IMR-90 (cell line): Measurements from ENCODE around the gene PMP22. TPM values are rescaled to one million over a fixed set of nuclear protein-coding genes. Genes with fewer than 3 reads are reported as not detected.
"Not testable (repeated sequence)": the region's sequence is repeated elsewhere in the genome, so short reads cannot be mapped to it uniquely, and the experiment has no call there.

Source experiments
- ATAC-seq: fragments of 200-7000 bp; cut with Tn5 transposase; 2 replicates; pipeline ENCODE4 v1.9.1; 2020; ENCODE audit warnings: low read depth, mild to moderate bottlenecking, moderate library complexity
- BruUV-seq: library from RNA; stranded (reverse); fragments of 400-500 nt; replicated peaks from 2 replicates; lab custom pipeline; 2021; lab: Mats Ljungman, UMichigan
- CTCF ChIA-PET: fragments of 300-600 bp; formaldehyde crosslinking; extraction: SDS; loops from one replicate; lab custom pipeline; 2021; ENCODE audit warnings: antibody characterized with exemption; lab: Yijun Ruan, JAX
- POLR2A ChIA-PET: fragments of 300-600 bp; sonication (Branson Sonifier 250); formaldehyde crosslinking; loops from one replicate; lab custom pipeline; 2022; ENCODE audit warnings: antibody characterized with exemption; ENCODE audit not compliant: unreplicated experiment; lab: Charles Lee
- DNase-seq: peaks from one replicate; pipeline ENCODE4 v3.0.0; 2013
- H2AFZ ChIP-seq: replicated peaks from 2 replicates; pipeline ENCODE3; 2013; ENCODE audit warnings: low read length, mild to moderate bottlenecking; ENCODE audit not compliant: poor library complexity
- H2AK5ac ChIP-seq: 2 replicates; pipeline ENCODE4 v1.6.1; 2013; ENCODE audit warnings: low read depth, low read length, inconsistent platforms
- H2AK9ac ChIP-seq: replicated peaks from 2 replicates; pipeline ENCODE3; 2013; ENCODE audit warnings: mild to moderate bottlenecking, low read depth, low read length, moderate library complexity; ENCODE audit not compliant: poor library complexity
- H2BK120ac ChIP-seq: 2 replicates; pipeline ENCODE4 v1.6.1; 2013; ENCODE audit warnings: low read depth, low read length, inconsistent platforms
- H2BK15ac ChIP-seq: 3 replicates; pipeline ENCODE4 v1.6.1; 2013; ENCODE audit warnings: low read depth, low read length, inconsistent platforms
- H2BK20ac ChIP-seq: 2 replicates; pipeline ENCODE4 v1.6.1; 2013; ENCODE audit warnings: low read depth, mild to moderate bottlenecking, inconsistent platforms, low read length, moderate library complexity
- H2BK5ac ChIP-seq: 2 replicates; pipeline ENCODE4 v1.6.1; 2013; ENCODE audit warnings: mild to moderate bottlenecking, low read depth, low read length, inconsistent platforms; ENCODE audit not compliant: poor library complexity, severe bottlenecking
- H3K14ac ChIP-seq: replicated peaks from 2 replicates; pipeline ENCODE4 v1.6.1; 2013; ENCODE audit warnings: low read depth, low read length, inconsistent platforms
- H3K18ac ChIP-seq: 2 replicates; pipeline ENCODE4 v1.6.1; 2013; ENCODE audit warnings: low read depth, low read length, control low read depth
- H3K23ac ChIP-seq: 2 replicates; pipeline ENCODE4 v1.6.1; 2013; ENCODE audit warnings: low read depth, low read length, inconsistent platforms
- H3K27ac ChIP-seq: 2 replicates; pipeline ENCODE4 v1.5.1; 2013; ENCODE audit warnings: mild to moderate bottlenecking, control low read depth, low read length; ENCODE audit not compliant: insufficient read depth
- H3K27me3 ChIP-seq: 2 replicates; pipeline ENCODE4 v1.6.1; 2013; ENCODE audit warnings: low read length; ENCODE audit not compliant: control insufficient read depth, insufficient read depth
- H3K36me3 ChIP-seq: 2 replicates; pipeline ENCODE4 v1.6.1; 2013; ENCODE audit warnings: low read length, mixed read lengths; ENCODE audit not compliant: control insufficient read depth, insufficient read depth
- H3K4ac ChIP-seq: 2 replicates; pipeline ENCODE4 v1.6.1; 2013; ENCODE audit warnings: low read depth, low read length, inconsistent platforms
- H3K4me1 ChIP-seq: 2 replicates; pipeline ENCODE4 v1.6.1; 2013; ENCODE audit warnings: low read length, mixed read lengths; ENCODE audit not compliant: control insufficient read depth, insufficient read depth
- H3K4me2 ChIP-seq: 2 replicates; pipeline ENCODE4 v1.6.1; 2013; ENCODE audit warnings: low read depth, mild to moderate bottlenecking, control low read depth, low read length, moderate library complexity
- H3K4me3 ChIP-seq: 2 replicates; pipeline ENCODE4 v1.5.1; 2013; ENCODE audit warnings: low read depth, mild to moderate bottlenecking, control low read depth, low read length, moderate library complexity; ENCODE audit not compliant: insufficient read depth
- H3K56ac ChIP-seq: 2 replicates; pipeline ENCODE4 v1.6.1; 2013; ENCODE audit warnings: low read length, inconsistent platforms; ENCODE audit not compliant: insufficient read depth; ENCODE audit errors: extremely low read depth
- H3K79me1 ChIP-seq, 2 experiments: 2 replicates each; pipeline ENCODE4 v1.6.1; 2013; ENCODE audit warnings: low read length in 2 of 2, inconsistent platforms in 1 of 2, low read depth in 1 of 2
- H3K9ac ChIP-seq: 2 replicates; pipeline ENCODE4 v1.6.1; 2013; ENCODE audit warnings: low read depth, low read length, control low read depth
- H3K9me1 ChIP-seq: 2 replicates; pipeline ENCODE4 v1.6.1; 2013; ENCODE audit warnings: low read length, inconsistent platforms; ENCODE audit not compliant: insufficient read depth
- H3K9me3 ChIP-seq: 2 replicates; pipeline ENCODE4 v1.6.1; 2013; ENCODE audit warnings: low read length; ENCODE audit not compliant: control insufficient read depth, insufficient read depth
- H4K20me1 ChIP-seq: 2 replicates; pipeline ENCODE4 v1.6.1; 2013; ENCODE audit warnings: low read length, inconsistent platforms; ENCODE audit not compliant: insufficient read depth
- H4K5ac ChIP-seq: 2 replicates; pipeline ENCODE4 v1.6.1; 2013; ENCODE audit warnings: mild to moderate bottlenecking, low read depth, low read length, control low read depth
- H4K8ac ChIP-seq, 2 experiments: 2 replicates each; pipeline ENCODE4 v1.6.1; 2013; ENCODE audit warnings: low read depth in 2 of 2, low read length in 2 of 2, control low read depth in 1 of 2, inconsistent platforms in 1 of 2
- H4K91ac ChIP-seq: 2 replicates; pipeline ENCODE4 v1.6.1; 2013; ENCODE audit warnings: low read depth, low read length, inconsistent platforms; ENCODE audit not compliant: insufficient read depth
- WGBS, 2 experiments: methylation state at CpG; one replicate each; pipeline versions ENCODE4 v1.1.5 to v1.1.7; 2013; ENCODE audit warnings: missing lambda C conversion rate in 2 of 2; ENCODE audit not compliant: insufficient read length in 1 of 2; ENCODE audit errors: extremely low coverage in 2 of 2; 5-methylcytosine and 5-hydroxymethylcytosine counted together
- dilution Hi-C: fragments of 300-500 bp; cut with HindIII; formaldehyde crosslinking; loops from one replicate; pipeline ENCODE4 v1.14.3; 2018; ENCODE audit warnings: low sequenced_read_pairs; ENCODE audit not compliant: unreplicated experiment
- in situ Hi-C: fragments of 300-500 bp; cut with MboI; formaldehyde crosslinking; loops from 3 replicates; pipeline ENCODE4 v1.14.3; 2019; ENCODE audit warnings: low sequenced_read_pairs, inconsistent platforms, mixed read lengths
- intact Hi-C: fragments of 100-400 bp; cut with micrococcal nuclease; formaldehyde crosslinking; loops from 2 replicates; pipeline ENCODE4 v1.10.0; 2022
- polyA plus RNA-seq, 3 experiments: library from polyadenylated mRNA; depleted of rRNA; stranded (reverse); fragments of >200 nt; gene quantifications; 2 replicates each; pipeline ENCODE4 v1.2.3, GENCODE V29; 2012; ENCODE audit warnings: low replicate concordance in 1 of 3
- total RNA-seq: library from RNA; depleted of rRNA; stranded (reverse); fragments of >200 nt; gene quantifications from 2 replicates; pipeline ENCODE4 v1.2.3, GENCODE V29; 2012

Gene PMP22
- total and polyA plus RNA-seq, 2 of the 4 experiments (the other 2 are of a cell fraction): 33.5 to 72.8 TPM

DNA sequence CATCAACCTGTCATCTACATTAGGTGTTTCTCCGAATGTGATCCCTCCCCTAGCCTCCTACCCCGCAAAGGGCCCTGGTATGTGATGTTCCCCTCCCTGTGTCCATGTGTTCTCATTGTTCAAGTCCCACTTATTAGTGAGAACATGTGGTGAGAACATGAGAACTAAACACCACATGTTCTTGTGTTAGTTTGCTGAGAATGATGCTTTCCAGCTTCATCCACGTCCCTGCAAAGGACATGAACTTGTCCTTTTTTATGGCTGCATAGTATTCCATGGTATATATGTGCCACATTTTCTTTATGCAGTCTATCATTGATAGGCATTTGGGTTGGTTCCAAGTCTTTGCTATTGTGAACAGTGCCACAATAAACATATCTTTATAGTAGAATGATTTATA, 43.3 kb downstream of the PMP22 start:
- H3K4me1 ChIP-seq, H3K14ac ChIP-seq, CTCF ChIA-PET, H3K79me1 ChIP-seq, H2AFZ ChIP-seq, H3K18ac ChIP-seq, BruUV-seq, H4K91ac ChIP-seq, dilution Hi-C loops, H3K27me3 ChIP-seq, H4K8ac ChIP-seq, H3K4me2 ChIP-seq, H3K9ac ChIP-seq, ATAC-seq, H2AK5ac ChIP-seq, H3K36me3 ChIP-seq, POLR2A ChIA-PET, intact Hi-C loops, H3K23ac ChIP-seq, H3K56ac ChIP-seq, H2BK15ac ChIP-seq, H2BK5ac ChIP-seq, H3K4ac ChIP-seq, H3K9me3 ChIP-seq, in situ Hi-C loops, DNase-seq, H3K9me1 ChIP-seq, H2BK120ac ChIP-seq, H2AK9ac ChIP-seq, H2BK20ac ChIP-seq, H4K5ac ChIP-seq, H3K27ac ChIP-seq, H4K20me1 ChIP-seq, H3K4me3 ChIP-seq: not testable (repeated sequence)
- no CpG with 5 or more reads among the region's 3 CpGs for WGBS, 2 experiments
